ENCODE data around the gene MAS1L.

MAS1L gene, protein sequence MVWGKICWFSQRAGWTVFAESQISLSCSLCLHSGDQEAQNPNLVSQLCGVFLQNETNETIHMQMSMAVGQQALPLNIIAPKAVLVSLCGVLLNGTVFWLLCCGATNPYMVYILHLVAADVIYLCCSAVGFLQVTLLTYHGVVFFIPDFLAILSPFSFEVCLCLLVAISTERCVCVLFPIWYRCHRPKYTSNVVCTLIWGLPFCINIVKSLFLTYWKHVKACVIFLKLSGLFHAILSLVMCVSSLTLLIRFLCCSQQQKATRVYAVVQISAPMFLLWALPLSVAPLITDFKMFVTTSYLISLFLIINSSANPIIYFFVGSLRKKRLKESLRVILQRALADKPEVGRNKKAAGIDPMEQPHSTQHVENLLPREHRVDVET

DNA sequence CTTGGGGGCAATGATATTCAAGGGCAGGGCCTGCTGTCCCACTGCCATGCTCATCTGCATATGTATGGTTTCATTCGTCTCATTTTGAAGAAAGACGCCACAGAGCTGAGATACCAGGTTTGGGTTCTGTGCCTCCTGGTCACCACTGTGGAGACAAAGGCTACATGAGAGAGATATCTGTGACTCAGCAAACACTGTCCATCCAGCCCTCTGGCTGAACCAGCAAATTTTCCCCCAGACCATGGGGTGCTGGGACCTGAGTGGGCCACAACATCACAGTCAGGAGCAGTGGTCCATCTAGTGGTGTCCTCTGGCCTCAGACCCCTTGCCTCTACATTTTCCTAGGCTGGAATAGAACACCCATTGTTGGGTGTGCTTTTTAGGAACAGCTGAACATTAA, at the start of gene MAS1L:
Gene MAS1L, minus strand, starts transcription at position 297 of the 400 bp plus-strand sequence. Its CDS starts 54 bp downstream, at position 243.
- no peak for DNase-seq

DNA sequence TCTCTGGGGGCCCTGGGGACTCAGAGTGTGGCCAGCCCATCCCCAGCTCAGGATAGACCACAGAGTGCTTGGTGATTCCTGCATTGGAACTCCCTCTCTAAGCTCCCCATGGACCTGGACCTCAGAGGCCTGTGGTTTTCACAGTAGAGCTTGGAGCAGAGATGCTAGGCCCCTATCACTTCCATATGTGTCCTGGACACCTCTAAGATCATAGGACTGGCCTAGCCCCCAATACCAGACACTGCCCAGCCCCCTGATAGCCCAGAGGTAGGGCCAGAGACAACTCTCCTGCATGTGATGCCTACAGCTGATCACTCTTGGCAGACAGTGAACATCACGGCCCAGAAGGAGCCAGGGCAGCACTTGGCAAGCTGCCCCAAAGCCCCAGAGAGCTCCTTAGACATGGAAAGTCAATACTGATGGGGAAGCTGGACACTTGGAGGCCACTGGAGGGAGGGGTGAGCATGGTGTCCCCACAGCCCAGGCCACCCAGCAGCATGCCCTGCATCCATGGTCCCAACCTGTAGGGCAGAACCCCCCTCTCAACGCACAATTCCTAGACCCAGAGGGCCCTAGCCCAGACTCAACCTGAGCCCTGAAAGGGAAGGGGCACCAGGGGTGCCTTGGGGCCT, 44.7 kb upstream of the MAS1L start:
- DNase-seq = no peak

DNA sequence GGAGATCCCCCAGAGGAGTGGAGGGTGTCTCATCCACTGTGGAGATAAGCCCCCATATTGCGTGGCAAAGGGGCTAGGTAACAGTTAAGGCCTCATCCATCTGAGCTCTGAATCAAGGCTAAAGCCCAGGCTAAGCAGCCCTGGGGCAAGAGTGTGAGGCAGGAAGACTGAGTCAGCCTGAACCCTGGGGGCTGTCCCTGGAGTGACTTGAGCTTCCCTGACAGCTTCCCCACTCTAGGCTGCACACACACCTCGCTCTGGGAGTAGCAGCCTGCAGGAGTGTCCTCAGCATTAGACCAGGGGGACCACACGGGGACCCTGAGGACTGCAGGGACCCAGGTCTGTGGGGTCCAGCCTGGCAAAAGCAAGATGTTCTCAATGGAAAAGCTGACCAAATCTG, 43.9 kb upstream of the MAS1L start:
- no peak for DNase-seq

DNA sequence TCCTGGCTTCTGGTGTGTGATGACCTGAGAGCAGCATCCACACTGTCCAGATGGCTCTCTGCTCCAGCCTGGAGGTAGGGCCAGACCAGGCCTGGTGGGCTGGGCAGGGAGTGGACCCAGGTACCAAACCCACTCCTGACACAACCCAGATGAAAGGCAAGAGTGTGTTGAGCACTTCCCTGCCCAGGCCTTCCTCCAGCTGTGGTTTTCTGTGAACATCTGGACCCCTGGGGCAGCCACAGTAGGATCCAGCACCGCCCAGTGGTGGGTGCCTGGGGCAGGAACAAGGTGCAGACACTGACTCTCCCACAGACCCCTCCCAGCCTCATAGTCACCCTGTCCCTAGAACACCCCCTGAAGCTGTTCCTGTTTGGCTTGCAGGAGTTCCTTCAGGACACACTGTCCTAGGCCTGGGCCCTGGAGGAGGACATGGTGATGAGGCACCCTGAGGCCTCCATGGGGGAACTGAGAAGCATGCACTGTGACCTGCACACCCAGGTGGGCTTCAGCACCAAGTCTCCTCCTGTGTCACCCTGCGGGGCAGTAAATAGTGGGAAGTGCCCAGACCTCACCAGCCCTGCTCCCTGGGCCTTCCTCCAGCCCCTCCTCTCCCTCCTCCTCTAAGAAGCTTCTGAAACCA, 43.0 kb upstream of the MAS1L start:
- no peak for DNase-seq

DNA sequence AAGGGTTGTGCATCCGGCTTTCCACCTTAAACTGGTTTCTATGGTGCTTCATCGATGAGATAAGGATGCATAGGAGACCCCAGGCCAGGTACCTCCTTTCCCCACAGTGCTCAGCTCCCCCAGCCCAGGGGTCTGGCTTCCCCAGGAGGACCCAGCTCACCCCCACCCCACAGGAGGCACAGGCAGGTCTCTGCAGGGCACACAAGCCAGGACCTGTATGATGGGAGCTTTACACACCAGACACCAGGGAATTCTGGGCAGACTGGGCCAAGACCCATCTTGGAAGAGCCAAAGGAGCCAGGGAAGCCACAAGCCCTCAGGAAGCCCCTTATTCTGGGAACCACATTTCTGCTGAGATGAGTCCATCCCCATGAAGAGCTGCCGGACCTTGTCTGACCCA, 42.2 kb upstream of the MAS1L start:
- no peak for DNase-seq

DNA sequence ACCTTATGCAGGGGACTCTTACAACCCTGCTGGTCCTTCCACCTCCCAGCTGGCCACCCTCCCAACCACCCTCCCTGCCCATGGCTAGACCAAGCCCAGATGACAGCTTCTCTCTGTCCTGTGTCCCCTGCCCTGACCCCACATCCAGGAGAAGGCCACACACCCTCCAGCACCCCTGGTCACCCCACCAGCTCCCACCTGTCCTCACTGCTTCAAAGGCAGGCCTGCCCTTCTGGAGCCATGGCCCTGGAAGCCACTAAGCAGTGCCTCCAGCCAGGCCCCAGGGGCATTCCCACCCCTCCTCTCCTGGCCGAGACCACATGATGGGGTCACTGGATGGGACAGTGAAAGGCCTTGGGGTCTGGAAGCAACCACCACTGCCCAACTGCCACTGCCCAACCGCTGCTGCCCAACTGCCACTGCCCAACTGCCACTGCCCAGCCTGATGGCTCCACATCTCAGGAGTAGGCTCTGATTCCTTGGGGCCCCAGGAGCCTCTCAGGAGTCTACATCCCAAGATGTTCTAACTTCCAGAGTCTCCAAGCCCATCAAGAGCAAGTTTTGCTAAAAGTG, 41.3 kb upstream of the MAS1L start:
- no peak for DNase-seq

DNA sequence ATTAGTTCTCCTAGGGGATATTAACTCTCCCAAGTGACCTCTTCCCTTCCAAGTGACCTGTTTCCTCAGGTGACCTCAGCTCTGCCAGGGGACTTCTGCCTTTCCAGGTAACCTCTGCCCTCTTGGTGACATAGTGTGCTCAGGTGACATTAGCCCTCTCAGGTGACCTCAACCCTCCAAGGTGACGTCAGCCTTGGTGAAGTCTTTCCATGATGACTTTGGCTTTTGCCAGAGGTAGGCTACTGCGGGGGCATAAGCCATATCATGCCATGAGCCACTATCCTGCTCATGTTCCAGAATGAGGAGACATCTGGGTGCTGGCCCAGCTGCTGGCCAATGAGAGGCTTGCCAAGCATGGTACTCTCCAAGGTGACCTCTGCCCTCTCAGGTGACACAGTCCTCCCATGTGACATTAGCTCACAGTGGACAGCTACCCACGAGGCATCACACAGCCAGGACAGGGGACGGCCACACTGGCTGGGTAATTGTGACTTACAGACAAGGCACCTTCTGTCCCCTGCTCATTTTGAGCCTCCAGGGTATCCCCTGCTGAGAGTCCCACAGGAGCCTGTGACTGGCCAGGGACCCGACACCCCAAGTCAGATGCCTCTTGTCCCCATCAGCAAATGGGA, 40.7 kb upstream of the MAS1L start:
- DNase-seq = no peak

DNA sequence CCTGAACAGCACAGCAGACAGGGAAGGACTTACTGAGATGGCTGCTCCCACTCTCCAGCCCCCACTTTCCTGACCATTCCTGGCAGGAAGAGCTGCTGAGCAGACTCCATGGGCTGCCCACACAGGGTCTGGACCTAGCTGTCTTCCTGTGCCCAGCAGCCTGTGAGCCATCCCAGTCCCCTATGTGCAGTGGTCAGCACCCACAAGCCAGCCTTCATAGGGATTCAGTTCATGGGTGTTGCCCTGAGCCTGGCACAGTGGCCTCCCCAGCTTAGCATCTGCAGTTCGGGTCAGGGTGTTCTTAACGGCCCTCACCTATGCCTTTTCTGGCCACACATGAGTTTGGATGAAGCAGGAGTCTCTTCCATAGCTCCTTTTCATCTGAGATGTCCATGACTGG, 39.8 kb upstream of the MAS1L start:
- DNase-seq = no peak

DNA sequence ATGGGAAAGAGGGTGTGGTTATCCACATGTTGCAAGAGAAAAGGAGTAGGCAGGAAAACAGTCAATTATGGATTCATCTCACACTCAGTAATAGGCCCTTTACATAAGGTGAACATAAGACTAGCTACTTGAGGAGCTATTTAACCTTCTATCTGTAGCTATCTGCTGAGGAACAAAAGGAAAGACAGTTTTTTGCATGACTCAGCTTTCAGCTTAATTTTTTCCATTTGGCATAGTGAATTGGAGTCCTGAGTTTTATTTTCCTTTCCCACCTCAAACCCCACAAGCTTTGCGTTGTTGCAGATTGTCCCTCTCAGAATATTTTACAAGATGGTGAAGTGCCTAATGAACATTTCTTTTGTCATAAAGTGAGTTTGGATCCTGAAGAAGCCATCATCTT, 39.4 kb upstream of the MAS1L start:
- no peak for DNase-seq

DNA sequence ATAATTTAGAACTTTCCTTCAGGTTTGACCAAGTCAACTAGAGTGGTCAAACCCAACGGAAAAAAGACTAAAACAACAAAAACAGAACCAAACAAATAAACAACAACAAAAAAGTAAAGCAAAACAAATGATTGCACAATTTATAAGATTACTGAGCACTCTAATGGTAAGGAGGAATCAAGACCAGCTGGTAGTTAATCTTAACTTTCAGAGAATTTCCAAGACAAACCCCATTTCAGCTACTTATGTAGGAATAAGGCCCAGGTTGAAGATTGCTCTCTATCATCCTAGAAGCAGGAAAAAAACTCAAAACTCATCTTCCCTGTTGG, 37.5 kb upstream of the MAS1L start:
- no peak for DNase-seq

DNA sequence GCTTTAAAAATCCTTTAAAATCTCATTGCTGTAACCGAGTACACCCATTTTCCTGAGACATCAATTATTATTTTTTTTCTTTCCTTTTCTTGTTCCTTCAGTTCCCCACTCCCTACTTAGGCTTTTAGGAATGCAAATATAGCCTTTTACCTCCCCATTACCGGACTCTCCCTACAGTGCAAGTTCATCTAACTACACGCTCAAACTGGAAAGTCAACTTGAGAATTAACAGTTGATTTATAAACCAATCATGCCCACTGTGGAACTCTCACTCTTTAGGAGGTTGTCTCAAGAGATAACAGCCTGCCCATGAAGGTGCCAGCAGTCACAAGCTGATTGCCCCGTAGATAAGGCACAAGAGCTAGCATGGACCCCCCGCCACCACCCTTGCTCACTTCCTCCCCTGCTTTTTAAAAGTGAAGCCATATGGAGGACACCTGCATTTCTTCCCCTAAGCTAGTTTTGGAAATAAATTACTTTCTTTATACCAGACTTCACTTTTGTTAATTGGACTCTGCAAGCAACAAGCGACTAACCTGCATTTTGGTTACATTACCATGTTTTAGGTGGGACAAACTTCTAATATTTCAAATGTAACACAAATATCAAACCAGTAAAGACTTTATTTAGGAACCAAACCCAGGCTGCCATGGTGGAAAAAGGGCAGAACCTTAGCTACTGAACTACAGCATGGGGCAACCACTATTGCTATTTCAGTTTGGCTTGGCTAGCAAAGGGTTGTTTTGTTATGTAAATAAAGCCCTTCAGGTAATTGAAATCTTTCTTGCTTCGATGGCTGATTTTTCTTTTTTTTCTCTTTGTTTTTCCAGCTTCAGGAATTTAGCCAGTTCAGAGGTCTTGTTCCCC, 36.9 kb upstream of the MAS1L start:
- no peak for DNase-seq

DNA sequence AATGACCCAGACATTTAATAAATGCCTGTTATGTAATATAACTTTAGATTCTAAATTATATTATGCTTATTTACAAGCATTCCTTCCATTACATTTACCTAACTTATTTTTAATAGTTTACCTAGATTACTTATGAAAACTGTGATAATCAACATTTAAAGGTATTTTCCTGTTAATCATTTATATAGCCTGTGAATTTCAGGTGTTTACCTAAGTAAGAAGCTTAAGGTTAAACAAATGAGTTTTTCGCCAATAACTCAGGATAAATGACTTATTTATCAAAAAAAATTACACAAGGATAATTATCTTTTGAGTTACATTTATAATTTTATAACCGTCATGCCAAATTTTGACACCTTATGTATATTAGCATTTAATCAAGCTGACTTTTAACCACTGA, 36.3 kb upstream of the MAS1L start:
- DNase-seq = no peak

DNA sequence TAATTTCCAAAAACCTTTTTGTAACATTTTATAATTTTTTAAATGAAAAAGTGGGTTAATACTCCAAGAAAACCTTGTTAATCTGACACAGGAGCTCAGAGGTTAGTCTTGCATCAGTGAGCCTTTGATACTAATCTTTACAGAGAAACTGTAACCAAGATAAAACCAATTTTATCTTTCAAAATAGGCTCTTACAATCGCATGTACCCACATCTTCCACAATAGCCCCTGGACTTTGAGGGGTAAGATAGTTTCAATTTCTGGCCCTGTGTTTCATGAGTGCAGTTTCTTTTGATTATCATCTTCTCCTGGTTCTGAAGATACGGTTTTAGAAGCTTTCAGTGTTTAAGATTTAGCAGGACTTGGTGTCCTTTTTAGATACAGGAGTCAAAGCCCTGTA, 34.5 kb upstream of the MAS1L start:
- no peak for DNase-seq

DNA sequence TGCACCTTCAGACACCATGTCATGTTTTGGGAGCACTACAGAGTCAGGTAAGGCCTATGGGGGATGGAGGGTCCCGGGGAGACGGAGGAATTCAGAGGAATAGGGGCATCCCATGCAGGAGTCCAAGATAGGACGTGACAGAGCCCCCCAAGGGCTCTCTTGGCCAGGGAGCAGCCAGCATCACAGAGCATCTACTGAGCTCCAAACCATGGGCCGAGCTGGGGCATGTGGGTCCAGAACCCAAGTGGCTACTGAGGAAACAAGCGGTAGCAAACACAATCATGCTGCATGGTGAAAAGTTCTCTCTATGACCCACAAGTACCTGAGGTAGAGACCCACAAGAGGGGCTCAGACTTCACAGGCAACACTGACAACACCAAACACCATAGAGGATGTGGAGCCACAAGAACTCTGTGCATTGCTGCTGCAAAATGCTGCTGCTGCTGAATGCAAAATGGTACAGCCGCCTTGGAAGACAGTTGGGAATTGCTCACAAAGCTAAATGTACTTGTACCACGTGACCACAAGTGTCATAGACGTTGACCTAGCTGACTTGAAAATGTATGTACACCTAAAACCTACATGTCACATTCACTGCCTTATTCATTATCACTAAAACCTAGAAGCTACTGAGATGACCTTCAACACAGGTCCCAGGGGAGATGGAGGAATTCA, 33.4 kb upstream of the MAS1L start:
- no peak for DNase-seq

DNA sequence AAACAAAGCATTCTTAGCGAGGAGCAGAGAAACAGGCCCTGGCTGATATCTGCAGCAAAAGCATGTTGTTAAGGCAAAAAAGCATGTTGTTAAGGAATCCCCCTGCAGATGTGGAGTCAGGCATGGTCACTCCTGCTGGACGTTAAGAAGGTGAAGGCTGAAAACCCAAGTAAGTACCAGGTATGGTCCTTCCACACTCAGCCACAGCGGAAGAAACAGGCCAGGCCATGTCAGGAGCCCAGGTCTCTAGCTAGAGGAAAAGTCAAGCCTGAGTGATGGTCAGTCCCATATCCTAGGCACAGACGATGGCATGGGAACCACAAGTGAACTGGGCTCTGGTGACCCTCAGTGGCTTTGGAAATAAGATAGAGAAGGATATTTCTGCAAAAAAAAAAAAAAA, 32.5 kb upstream of the MAS1L start:
- DNase-seq = no peak

DNA sequence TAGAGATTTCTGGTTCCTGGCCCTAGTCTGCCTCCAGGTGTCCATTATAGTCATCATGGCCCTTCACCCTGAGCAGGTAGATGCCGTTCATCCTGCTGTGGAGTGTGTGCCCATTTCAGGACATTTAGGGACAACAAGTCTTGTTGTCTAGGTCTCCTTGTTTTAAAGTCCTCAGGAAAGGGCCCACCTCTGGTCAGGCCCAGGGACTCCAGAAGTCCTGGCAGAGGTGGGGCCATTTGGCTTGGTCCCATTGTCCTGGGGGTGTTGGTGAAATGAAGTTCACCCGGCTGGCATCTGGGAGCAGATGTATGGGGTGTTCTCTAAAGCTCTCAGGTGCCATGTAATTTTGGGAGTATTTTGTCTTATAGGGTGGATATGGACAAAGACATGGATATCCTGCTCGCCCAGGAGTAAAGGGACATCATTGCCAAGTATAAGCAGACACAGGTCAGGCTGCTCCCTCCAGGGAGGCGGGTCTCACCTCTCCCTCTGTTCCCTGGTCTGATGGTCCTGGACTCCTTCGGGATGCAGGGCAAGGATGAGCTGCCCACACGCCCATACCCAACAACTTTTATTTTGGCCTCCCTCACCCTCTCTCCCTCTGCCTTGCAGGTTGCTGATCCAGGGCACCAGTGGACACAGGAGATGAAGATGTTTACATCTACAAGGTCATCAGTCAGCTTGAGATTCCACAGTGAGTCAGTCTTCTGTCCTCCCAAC, 31.7 kb upstream of the MAS1L start:
- DNase-seq = no peak

DNA sequence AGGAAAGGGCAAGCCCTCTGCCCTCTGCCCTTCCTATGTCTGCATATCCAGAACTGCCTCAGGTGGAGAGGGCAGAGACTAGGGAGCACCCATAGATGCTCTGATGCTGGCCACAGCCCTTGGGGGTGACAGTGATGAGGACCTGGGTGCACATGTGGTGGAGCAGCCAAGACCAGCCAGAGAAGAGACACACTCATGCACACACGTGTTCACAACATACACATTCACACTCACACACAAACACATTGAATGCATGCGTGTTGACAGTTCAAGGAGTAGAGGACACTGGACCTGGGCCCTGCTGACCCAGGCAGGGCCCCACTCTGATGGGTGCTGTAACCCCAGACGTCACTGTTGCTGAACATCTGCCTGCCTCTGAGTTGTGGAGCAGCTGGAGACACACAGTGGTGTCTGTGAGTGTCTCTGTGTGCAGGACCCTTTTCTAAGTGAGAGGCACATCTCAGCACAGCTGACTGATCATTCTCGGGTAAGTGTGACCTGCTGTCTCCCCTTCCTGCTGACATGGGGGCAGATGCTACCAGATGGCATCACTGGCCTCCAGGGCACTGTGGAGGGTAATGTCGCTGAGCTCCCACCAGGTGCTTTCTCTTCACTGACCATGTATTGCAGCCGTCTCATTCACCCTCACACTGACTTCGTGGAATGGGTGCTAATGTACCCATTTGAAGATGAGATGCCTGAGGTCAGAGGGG, 30.1 kb upstream of the MAS1L start:
- DNase-seq = no peak

DNA sequence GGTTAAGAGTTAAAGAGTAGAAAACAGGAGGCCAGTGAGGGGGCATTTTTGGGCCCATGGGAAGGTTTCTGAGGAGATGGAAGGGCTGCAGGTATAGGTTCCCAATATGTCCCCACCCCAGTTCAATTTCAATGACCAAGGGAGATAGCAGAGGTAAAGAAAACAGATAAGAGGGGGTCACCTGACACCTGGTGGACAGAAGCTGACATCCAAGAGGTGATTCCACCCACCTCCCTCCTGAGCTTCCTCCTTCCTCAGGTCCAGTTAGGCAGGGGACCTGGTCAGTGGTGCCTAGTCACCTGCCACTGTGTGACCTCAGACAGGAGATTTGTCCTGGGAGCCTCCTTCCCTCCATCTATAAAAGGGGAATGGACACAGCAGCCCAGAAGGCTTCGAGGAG, 29.5 kb upstream of the MAS1L start:
- no peak for DNase-seq

DNA sequence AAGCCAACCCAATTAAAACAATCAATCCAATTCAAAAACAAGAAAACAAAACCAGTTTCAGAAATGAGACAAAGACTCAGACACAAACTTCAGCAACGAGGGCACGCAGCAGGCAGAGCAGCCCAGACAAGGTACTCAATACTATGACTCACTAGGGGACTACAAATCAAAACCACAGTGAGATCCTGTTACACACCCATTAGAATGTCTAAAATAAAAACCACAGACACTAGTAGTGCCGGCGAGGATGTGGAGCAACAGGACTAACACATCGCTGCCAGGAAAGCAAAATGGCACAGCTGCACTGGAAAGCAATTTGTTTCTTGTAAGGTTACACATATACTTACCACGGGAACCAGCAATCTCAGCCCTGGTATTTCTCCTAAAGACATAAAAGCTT, 28.4 kb upstream of the MAS1L start:
- no peak for DNase-seq

DNA sequence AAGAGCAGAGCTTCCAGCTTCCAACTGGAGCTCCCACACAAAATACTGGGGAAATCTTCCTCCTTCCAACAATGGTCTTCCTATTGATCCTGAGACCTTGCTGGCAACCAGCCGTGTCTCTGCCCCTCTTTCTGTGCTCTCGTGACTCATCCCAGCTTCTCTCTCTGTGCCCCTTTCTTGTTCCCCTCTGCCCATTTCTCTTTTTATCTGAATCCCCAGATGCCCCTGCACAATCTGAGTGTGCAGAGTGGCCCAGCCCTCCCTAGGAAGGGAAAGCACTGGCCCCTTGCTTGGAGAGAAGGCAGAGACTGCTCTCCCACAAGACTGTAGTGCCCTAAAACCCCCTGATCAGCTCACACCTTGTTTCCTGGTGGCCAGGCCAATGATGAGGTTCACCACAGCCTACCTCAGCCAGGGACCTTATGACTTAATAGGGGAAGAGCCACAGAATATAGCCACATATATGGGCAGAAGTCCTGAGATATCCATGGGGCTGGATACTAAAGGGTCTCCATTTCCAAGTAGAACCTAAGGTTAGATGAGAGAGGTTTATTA, 23.1 kb upstream of the MAS1L start:
- DNase-seq = no peak
